ENCODE data around the gene COL24A1.
A peak's percentile ranks its signal among the peaks of the same experiment; 100 is the strongest.

Gene COL24A1

DNA sequence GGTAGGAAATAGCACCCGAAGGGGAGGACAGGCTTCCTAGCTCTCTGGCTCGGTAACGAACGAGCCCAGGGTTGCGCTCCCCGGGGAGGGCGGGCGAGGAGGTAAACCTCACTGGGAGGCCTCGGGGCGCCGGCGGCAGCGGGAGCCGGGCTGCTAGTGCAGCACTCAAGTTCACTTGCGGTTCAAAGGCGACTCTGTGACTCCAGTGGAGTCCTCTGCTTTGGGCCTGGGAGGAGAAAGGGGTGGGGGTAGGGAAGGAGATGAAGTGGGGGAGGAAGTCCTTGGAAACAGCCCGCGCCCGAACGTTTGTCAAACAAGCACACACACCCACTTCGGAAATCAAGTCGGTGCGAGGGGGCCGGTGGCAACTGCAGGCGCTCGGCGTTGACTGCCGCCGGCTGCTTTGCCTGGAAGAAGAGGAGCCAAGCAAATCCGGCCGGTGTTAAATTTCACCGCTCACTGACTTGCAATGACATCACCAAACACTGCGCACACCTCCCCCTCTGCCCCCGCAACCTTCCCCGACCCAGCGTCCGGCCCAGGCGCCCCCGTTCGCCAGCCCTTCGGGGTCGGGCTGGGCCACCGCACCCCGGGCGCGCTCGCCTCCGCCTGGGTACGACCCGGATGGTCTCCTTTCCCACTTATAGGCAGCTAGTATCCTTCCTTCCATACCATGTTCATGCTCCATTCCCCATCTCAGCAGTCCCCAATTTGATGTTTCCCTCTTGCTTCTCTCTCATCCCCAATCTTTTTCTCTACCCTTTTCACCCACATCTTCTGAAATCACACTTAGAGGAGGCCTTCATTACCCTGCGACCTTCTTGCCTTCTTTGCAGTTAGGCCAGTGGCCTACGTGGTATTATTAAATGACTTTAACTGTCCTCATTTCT lies at the start of gene COL24A1:
Gene COL24A1, minus strand, starts transcription at position 207 of the 890 bp plus-strand sequence. CDS start 376 bp downstream, outside the sequence.
- peak; percentile 47 for DNase-seq (ENCODE audit: low spot score)

DNA sequence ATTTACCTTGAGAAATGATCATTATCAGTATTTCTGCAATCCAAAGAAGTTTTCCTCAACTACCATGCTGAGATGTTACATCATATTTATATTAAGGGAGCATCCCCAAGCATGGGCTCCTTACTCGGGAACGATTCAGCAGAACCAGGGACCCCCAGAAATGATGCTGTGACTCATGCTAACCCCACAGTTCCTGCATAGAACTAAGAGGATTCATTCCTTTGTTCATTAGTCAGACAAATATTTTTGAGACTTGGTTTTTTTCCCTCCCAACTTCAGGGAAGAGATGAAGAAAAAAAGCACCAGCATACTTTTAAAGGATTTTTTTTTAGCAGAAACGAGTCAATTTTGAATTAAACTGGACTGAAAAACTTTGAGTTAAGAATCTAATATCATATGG lies 49.2 kb upstream of the COL24A1 start:
- no peak for DNase-seq (ENCODE audit: low spot score)

DNA sequence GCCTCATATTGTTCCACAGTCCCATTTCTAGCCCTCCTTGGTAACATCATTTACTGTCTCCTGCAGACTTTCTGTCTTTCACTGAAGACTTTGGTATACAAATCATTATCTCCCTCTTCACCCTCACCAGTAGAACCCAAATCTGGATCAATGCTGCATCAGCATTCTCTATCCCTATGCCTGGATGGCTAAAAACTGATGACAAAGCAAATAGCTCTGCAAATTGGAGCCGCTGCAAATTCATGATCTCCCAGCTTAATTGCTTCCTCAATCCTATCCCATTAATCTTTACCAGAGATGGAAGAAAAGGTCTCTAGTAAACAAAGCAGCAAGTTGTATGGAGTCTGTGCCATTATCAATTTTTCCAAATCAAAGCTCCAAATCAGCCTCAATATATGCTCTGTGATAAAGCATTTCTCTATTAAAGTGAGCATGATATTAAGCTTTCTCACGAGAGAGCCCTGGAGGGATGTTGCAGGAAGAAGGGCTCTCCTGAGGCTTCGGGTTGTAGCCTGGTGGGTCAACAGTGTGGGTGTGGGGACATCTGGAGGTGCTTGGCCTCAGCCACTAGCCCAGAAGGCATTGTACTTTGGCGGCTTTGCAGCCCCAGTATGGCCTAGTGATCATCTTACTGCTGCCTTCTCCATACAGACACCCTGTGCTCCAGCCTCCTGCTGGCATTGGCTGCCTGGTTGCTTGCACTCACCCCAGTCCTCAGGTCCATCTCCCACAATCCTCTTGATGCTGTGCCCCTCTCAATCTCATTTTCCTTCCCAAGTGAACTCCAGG lies 46.2 kb upstream of the COL24A1 start:
- no peak for DNase-seq (ENCODE audit: low spot score)

DNA sequence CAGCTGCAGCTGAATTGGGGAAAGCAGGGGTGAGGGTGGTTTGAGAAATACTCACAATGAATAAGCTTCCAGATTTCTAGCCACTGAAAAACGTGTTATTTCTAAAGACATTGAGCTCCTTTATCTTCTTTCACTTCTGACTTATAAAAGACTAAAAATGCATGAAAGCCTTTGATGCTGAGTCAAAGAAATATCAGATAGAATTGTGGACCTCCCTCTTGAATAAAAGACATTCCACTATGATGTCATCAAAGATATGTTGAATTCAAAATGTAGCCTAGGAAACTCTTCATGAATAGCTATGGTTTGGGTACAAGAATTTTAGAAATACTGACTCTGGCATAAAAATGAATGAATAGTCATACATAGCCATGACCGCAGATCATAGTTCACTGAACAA lies 44.7 kb upstream of the COL24A1 start:
- no peak for DNase-seq (ENCODE audit: low spot score)

DNA sequence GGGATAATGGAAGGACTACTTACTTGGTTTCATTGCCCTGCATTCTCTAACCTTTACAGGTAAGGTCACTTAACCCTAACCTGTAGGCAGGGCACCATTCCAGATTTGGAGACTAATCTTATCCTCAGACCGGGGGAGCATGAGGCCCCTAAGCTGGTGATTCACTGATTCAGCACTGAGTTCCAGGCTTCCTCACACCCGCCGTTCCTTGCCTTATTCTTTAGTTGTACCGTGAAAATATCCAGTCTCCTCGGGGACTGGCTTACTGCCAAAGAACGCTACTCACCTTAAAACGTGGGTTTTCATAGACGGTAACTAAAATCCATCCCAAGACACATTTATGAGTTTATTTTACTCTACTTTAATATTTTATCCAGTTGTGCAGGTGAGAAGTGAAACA lies 44.3 kb upstream of the COL24A1 start:
- no peak for DNase-seq (ENCODE audit: low spot score)

DNA sequence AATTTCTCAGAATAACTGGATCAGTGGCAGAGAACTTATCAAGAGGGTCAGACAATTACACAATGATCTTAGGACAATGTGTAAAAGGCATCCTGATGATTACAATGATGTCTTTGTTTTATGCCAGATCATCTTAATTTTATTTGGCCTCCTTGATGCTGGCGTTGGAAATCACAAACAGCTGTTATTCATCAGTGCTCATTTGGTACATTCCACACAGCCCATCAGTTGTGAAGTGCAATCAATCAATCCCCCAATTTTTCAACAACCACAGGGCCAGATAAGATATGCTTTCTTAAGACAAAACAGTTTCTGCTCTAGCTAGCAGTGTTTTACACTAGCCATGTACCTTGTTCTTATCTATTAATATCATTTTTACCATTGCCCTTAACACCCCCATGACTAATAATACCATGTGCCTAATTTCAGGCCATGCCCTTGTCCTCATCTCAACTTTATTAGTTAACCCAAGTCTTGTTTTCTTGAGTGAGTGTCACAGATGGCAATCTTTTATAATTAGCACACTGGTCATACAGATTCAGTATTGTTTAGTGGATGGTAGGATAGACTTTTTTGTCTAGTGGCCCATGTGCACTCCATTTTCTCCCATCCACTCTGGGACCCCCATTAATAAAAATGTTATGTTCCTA lies 40.8 kb upstream of the COL24A1 start:
- no peak for DNase-seq (ENCODE audit: low spot score)

DNA sequence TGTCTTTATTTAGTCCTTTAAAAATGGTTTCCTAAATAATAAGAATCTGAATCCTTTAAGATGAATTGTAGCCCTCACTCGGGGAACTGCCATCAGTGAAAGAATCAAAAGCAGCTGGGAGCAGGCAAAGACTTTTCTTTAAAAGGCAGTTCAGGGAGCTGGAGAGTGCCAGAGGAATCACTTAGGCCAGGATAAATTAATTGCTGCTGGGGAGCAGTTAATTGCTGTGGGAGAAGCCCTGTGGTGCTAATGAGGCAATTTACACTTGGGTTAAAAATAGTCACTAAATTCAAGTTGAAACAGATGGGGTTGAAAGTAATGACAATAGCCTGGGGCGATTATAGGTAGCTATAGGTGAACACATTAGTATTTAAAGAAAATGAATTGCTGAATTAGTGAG lies 38.7 kb upstream of the COL24A1 start:
- DNase-seq (ENCODE audit: low spot score), result no peak

DNA sequence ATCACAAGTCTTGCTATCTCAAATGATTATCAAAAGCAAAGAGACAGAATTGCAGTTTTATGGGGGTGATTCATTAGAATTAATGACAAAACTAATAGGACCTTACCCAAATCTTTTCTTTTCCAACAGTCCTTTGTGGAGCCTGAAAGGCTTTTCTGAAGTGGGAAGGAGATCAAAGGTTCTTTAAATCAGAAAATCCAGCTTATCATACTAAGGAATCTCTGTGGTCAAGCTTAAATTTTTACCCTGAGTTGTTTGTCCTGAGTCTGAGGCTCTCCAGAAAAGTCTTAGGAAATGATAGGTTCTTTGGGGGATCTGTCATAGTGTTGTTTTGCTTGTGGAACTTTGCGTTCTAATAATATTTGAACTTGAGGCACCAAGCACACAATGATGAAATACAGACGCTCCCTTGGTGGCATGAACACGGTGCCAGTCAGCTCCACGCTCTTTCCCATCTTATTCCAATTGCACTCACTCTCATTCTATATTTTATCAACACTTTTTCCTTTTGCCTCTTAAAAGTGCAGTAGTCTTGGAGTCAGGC lies 38.0 kb upstream of the COL24A1 start:
- no peak for DNase-seq (ENCODE audit: low spot score)

DNA sequence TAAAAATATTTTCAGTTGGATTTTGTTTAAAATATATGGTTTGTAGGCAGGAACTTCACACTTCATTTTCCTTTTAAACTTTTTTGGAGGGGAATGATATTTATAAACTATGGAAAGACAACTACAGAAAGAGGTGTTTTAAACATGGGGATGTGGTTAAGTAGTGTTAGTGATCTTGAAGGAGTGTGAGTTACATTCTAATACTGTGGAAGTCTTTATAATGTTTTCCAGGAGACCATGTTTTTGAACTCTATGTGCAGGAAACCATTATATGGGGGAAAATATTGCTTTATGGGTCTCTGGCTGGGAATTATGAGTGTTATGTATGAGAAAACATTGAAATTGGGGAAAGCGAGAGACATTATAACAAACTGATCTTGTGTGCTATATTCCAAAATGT lies 35.8 kb upstream of the COL24A1 start:
- no peak for DNase-seq (ENCODE audit: low spot score)

DNA sequence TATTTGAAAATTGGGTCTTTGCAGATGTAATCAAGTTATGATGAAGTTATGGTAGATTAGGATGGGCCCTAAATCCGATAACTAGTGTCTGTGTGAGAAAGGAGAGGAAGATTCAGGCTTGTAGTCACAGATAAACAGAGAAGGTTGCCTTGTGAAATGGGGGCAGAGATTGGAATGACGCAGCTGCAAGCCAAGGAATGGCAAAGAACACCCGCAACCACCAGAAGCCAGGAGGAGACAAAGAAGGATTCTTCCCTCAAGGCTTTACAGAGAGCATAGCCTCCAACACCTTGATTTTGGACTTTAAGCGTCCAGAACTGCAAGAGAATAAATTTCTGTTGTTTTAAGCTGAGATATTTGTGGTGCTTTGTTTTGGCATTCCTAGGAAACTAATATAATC lies 35.4 kb upstream of the COL24A1 start:
- no peak for DNase-seq (ENCODE audit: low spot score)

DNA sequence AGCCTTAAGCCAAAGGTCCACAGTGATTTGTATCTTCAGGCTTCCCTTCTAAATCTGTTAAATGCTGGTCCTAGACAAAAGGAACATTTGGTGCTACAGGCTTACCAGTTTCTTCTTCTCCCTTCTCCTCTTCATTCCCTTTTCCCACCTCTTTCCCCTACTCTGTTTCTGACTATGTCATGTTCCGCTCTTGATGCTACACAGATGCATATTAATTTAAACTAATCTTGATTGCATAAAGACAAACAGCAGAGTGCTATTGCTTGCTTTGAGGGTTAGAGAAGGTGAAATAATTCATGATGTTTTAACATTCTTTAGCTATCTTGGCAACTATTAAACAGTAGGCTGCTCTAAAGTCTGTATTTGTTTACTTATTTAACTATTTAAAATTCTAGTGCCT lies 34.3 kb upstream of the COL24A1 start:
- no peak for DNase-seq (ENCODE audit: low spot score)

DNA sequence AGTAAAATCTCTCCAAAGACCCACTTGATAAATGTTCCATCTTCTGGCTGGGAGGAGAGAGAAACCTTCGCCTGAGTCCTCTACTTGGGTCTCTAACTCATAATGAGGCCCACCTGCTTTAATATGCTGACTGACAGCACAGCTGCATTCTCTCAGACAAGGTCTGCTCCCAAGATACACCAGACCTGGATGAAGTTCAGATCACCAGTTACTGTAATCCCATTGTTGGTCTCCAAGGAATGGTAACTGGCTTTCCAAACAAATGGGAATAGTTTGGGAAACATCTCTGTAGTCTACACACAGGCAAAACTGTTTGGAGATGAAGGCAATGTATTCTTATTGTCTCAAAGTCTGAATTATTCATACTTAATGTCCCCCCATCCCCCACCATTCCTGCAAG lies 27.9 kb upstream of the COL24A1 start:
- no peak for DNase-seq (ENCODE audit: low spot score)

DNA sequence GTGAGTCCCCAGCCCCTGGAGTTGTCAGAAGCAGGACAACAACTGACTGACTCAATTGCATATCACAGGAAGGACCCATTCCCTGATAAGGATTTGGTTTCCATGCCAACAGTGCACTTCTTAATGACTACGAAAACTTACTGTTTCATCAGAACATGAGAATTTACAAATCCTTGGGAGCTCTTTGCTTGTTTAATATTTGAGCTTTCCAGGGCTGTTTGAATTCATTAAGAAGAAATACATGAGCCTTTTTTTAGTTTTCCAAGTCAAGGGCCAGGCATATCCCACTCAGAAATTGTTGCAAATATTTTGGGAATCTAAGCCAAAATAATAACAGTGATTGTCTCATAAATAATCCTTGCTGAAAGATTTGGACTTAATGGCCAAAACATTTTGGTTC lies 27.2 kb upstream of the COL24A1 start:
- no peak for DNase-seq (ENCODE audit: low spot score)

DNA sequence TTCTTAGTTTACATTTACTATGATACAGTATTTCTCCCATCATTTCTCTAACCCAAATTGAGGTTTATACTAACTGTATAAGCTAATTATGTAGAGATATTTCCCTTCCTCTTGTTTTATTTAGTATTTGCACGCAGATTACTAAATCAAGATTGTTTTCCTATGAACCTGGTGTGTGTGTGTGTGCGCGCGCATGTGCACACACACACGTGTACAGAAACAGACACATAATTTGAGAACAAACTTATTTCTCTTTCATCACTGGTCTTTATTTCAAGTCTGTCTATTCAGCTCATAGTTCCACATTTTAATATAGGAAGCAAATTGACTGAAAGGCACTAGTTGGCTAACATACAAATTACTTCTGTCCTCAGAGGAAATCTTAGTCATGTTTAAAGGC lies 19.7 kb upstream of the COL24A1 start:
- DNase-seq (ENCODE audit: low spot score), result no peak

DNA sequence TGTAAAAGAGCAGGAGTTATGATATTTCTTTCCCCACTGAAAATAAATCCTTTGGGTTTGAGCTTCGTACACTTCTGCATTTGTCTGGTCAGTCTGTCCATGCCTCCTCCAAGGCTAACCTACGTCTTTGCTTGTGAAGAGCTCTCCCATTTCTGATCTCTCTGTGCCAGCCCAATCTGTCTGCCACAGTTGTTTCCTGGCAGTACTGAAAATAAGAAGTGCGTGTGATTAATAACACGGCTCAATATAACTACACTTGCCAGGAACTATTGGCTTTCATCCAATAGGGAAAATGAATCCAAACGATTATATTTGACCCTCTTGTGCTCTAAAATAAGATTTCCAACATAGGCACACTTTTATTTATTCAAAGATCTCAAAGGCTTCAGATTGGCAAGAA lies 19.2 kb upstream of the COL24A1 start:
- DNase-seq (ENCODE audit: low spot score), result no peak

DNA sequence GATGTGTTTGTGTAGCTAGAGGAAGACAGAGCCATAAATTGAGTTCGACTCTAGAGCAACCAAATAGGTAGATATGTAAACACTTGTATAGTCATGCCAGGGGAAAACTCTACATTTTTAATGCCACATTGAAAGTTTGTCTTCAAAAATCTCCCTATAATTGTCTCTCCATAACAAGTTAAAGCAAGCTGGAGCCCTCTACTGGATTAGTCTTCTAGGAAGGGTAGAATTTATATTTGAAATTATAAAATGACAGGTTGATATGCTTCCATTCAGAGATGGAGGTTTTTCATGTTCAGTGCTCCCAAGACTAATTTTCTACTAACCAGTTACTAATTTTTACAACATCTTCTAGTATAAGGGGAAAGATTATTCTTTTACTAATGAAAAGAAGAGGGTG lies 13.1 kb upstream of the COL24A1 start:
- DNase-seq (ENCODE audit: low spot score), result no peak

DNA sequence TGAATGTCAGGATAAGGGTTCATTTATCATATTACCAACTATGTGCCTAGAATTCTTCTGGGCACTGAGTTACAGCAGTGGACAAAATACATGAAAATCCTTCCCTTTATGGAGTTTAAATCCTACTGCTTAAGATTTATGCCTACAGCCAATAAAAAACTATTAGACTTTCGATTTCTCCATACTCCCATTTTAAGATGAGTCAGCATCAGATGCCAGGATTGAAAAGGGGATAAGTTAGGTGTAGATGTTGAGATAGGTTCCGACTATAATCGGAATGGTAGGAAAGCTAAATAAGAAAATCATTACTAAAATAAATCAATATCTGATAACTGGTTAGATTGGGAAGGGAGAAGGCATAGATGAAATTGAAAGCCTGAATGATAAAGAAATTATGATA lies 3.2 kb upstream of the COL24A1 start:
- DNase-seq (ENCODE audit: low spot score), result no peak

DNA sequence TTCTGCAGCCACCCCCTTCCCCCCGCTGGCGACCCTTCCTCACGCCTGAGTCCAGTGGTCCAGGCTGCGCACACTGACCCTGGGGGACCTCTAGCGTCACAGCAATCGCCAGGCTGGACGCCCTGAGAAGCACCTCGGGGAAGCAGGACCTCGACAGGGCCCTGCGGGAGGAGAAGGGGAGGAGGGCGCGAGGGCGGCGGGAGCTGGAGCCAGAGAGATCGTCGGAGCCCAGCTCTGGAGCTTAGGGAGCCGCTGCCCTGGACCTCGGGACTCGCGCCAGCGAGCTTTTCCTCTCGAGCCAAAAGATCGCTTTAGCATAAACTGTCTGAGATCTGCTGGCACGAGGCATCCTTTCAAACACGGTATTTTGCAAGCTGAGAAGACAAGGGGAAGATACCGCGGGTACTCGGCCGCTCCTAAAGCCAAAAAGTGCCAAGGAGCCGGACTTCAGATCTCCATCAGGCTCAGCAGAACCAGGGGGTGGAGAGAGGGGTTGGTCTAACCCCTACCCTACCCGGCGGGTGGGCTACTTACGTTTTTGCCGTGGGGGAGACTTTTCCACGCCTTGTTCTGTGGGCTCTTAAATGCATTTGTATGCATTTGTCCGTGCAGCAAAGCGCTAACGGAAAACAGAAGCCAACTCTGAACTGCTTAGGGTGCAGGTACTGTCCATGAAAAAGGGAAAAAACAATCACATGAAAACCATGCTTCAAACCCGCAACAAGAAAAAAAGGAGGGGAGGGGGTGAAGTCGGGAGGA lies 586 bp downstream of the COL24A1 start:
- DNase-seq (ENCODE audit: low spot score), result peak; percentile 60

DNA sequence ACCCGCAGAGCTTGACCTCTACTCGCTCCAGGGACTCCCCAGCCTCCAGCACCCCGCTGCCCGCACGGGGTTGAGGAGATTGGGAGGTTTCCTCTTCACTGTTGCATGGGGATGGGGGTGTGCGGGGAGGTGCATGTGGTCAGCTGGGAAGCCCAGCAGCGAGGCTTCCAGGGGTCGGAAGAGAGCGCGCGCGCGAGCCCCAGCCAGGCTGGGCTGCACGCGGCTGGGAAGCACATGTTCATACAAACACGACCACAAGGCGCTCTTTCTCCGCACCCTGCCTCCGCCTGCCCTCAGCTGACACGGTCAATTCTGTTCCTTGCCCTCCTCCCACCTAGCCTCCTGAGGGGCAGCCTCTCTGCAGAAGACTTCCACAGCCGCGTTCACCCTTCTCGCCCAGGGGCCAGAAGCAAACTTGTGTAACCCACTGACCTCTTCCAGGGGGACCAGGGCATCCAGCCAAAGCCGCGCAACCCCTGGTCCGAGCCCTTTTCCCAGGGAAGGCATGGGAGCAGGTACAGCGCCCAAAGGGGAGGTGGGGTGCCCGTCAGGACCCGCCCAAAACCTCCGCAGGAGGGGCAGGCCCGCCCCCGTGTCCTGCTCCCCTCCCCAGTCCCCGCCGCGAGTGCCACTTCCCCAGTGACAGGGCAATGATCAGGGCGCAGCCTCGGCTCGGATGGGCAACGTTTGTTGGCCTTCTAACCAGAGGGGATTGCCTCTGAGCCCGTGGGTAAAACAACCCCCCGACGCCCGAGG lies 1.3 kb downstream of the COL24A1 start:
- DNase-seq (ENCODE audit: low spot score), result peak; percentile 50

DNA sequence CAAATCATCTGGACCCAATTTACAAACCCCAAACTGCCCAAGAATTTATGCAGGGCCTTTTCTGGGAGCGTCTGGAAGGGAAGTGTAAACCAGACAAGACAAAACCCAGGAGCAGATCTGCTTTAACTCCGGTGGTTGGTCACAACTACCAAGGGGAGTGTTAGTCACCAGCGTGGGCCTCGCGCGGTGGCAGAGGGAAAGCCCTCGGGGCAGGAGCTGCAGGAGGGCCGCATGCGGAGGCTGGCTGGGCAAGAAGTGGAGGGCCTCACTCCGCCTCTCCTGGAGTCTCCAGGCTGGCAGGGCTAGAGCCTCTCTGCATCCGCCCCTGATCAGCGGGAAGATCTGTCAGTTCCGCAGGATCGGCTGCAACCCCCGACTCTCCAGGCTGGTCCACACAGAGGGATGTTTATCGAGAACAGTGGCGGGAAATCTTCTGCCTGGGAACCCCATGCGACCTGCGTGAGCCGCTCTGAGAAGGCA lies 2.0 kb downstream of the COL24A1 start:
- peak; percentile 73 for DNase-seq (ENCODE audit: low spot score)

DNA sequence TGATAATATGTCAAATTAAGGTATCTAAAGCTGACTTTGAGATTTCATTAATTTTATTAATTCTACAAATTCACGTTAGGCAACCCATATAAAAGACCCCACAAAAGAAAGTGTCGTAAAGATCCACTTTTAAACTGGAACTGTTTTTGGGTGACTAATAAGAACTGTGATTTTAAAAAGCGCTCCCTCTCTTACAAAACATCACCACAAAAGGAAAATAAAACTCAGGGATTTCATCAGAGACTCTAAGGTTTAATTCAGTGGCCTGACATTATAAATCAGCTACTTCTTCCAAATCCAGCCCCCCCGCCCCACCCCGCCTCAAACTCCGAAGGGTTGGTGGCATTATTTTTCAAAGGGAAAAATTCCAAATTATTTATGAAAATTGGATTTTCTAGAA lies 2.7 kb downstream of the COL24A1 start:
- peak; percentile 9 for DNase-seq (ENCODE audit: low spot score)

All from AG20443 (cell line).